ENCODE measurements around the gene CHRD. TPM values are rescaled to one million over a fixed set of nuclear protein-coding genes. Genes with fewer than 3 reads are reported as not detected.

Gene CHRD
- total and polyA plus RNA-seq, 9 of the 15 experiments (the other 6 are each of a cell fraction or from before 2014, with no cell fraction given): 0.11 to 1.3 (median 0.59) TPM; not detected in 3

- H4K20me1 ChIP-seq (replicated peaks; ENCODE audit: control insufficient read depth, insufficient read depth, low read length): no peaks in the 10 kb centered on the region
- H2AFZ ChIP-seq (ENCODE audit: low read depth, low read length): no peak overlapping the region
- peak overlapping the region in 1 of 2 experiments; percentile 85; a peak in 1 of 4 replicates for H3K9ac ChIP-seq (ENCODE audit: insufficient read depth in 1 of 2, low read depth in 2 of 2, low read length in 2 of 2)
- no peaks in the 10 kb centered on the region for H3K9me3 ChIP-seq (replicated peaks; ENCODE audit: control insufficient read depth, insufficient read depth, low read depth, low read length)
- TF ChIP-seq NFIC (IDR thresholded peaks at IDR 0.05): peak; percentile 37
- no peak for TF ChIP-seq SMARCA5 (IDR thresholded peaks at IDR 0.05)
- TF ChIP-seq ZC3H4 (CRISPR knock-in tag; IDR thresholded peaks at IDR 0.05; ENCODE audit: borderline replicate concordance): no peak
- no peak for TF ChIP-seq TEAD4 (IDR thresholded peaks at IDR 0.05; ENCODE audit: low read length)
- no peak for TF ChIP-seq TEAD4 (CRISPR knock-in tag; IDR thresholded peaks at IDR 0.05; ENCODE audit: borderline replicate concordance)
- H3K79me2 ChIP-seq (ENCODE audit: control insufficient read depth, insufficient read depth, low read length): peaks cover 2% of the 10 kb centered on the region; the same call in 2 of the 3 replicates
- H3K4me3 ChIP-seq: no peak overlapping the region
- intact Hi-C loops (cut with micrococcal nuclease) (no loop called here), in situ Hi-C loops (cut with MboI) (no loop called here)
- no peaks in the 10 kb centered on the region for H3K27me3 ChIP-seq (ENCODE audit: control insufficient read depth in 2 of 2, insufficient read depth in 2 of 2, low read length in 2 of 2)
- H3K27ac ChIP-seq (ENCODE audit: extremely low read depth, low read depth, low read length): no peak overlapping the region
- peaks cover 71% of the 10 kb centered on the region; the same call in 2 of the 3 replicates for H3K36me3 ChIP-seq (ENCODE audit: control insufficient read depth, insufficient read depth, low read length)
- DNase-seq (ENCODE audit: extremely low read depth in 1 of 4, low spot score in 3 of 4) (no peak), ATAC-seq (no peak), FAIRE-seq (no peak)
- H3K4me2 ChIP-seq (ENCODE audit: insufficient read depth, low read length): no peak overlapping the region
- POLR2A ChIA-PET: interaction anchor here (0.7 to 2.0 kb wide), 4 partner anchors 9 to 20 kb away, joined by 3 to 6 read pairs (median 4); no protein-coding TSS in a partner anchor
- peaks cover 46 to 69% of the 10 kb centered on the region in 2 experiments for H3K4me1 ChIP-seq (replicated peaks in 1 of 2; ENCODE audit: control insufficient read depth in 2 of 2, insufficient read depth in 2 of 2, low read length in 2 of 2)
- CTCF ChIA-PET (ENCODE audit: low intra/inter-chr PET ratio): interaction anchor here (0.6 kb wide), 1 partner anchor 416 kb away, joined by 3 read pairs; no protein-coding TSS in a partner anchor
- 27% methylated on average over 9 of the region's 9 CpGs for WGBS (ENCODE audit: insufficient coverage, low coverage, missing lambda C conversion rate)
- H3K9me1 ChIP-seq (ENCODE audit: control insufficient read depth, insufficient read depth, low read length): peaks cover 2% of the 10 kb centered on the region
- BruUV-seq (replicated peaks): no TSS peak
Measured at GRCh38 chr3:184351511-184352148, 28.2 kb upstream of the CHRD start.

Data from K562 (cell line).